ENCODE measurements around the gene SWAP70.

- no peak for TF ChIP-seq CTCF (conservative IDR thresholded peaks at IDR 0.05 in 1 of 2, IDR thresholded peaks at IDR 0.05 in 1 of 2; ENCODE audit: low read depth in 1 of 2, low read length in 2 of 2)
- TF ChIP-seq EZH2 (IDR thresholded peaks at IDR 0.05; ENCODE audit: low read length, missing control alignments): no peak
Observed at GRCh38 chr11:9646324-9646723, 17.6 kb upstream of the SWAP70 start.

All from fibroblast of lung (primary cell).